Endothelial cell of umbilical vein (primary cell): Measurements from ENCODE around the gene LGALS7.

Experiments
- EZH2 ChIP-seq: IDR thresholded peaks from 2 replicates; pipeline ENCODE4 v1.6.1; 2012; ENCODE audit warnings: borderline replicate concordance, low read depth, mild to moderate bottlenecking, moderate library complexity, low read length, inconsistent platforms; ENCODE audit not compliant: severe bottlenecking
- MYC ChIP-seq: IDR thresholded peaks from one replicate; pipeline ENCODE4 v1.6.1; 2011; ENCODE audit warnings: mild to moderate bottlenecking, low read depth, low read length
- POLR2A ChIP-seq: IDR thresholded peaks from 2 replicates; pipeline ENCODE4 v1.6.1; 2012; ENCODE audit warnings: low read depth, mild to moderate bottlenecking, control low read depth, low read length
- POLR2AphosphoS5 ChIP-seq: IDR thresholded peaks from 2 replicates; pipeline ENCODE4 v1.6.1; 2012; ENCODE audit warnings: low read depth, mild to moderate bottlenecking, control low read depth, low read length, moderate library complexity; ENCODE audit not compliant: insufficient read depth
- TF ChIP-seq, protein P1 (sequence below), 2 donors: IDR thresholded peaks; 1 replicate in 1 of 2; 2 replicates in 1 of 2; pipeline ENCODE4 v1.5.1; 2011; ENCODE audit warnings: low read length in 2 of 2, mild to moderate bottlenecking in 2 of 2, moderate library complexity in 2 of 2, control low read depth in 1 of 2, inconsistent platforms in 1 of 2, low read depth in 1 of 2; ENCODE audit not compliant: insufficient read depth in 1 of 2; ENCODE audit errors: extremely low read depth in 1 of 2

GRCh38 chr19:38744298-38744681 lies 29.0 kb downstream of the LGALS7 start, which contains the start of gene CAPN12:
- TF ChIP-seq, protein P1, sequence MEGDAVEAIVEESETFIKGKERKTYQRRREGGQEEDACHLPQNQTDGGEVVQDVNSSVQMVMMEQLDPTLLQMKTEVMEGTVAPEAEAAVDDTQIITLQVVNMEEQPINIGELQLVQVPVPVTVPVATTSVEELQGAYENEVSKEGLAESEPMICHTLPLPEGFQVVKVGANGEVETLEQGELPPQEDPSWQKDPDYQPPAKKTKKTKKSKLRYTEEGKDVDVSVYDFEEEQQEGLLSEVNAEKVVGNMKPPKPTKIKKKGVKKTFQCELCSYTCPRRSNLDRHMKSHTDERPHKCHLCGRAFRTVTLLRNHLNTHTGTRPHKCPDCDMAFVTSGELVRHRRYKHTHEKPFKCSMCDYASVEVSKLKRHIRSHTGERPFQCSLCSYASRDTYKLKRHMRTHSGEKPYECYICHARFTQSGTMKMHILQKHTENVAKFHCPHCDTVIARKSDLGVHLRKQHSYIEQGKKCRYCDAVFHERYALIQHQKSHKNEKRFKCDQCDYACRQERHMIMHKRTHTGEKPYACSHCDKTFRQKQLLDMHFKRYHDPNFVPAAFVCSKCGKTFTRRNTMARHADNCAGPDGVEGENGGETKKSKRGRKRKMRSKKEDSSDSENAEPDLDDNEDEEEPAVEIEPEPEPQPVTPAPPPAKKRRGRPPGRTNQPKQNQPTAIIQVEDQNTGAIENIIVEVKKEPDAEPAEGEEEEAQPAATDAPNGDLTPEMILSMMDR (IDR thresholded peaks at IDR 0.05; ENCODE audit: extremely low read depth in 1 of 2, insufficient read depth in 1 of 2, low read depth in 1 of 2, low read length in 2 of 2): no peak
- TF ChIP-seq MYC (no peak), POLR2AphosphoS5 (no peak), POLR2A (no peak), EZH2 (no peak)
